Skeletal muscle satellite cell (primary cell): ENCODE data around the gene ACSM4. TPM values are rescaled to one million over a fixed set of nuclear protein-coding genes. Genes with fewer than 3 reads are reported as not detected.
"Not testable (repeated sequence)": the region's sequence is repeated elsewhere in the genome, so short reads cannot be mapped to it uniquely, and the experiment has no call there.

Experiments used
- H3K27me3 ChIP-seq: 2 replicates; pipeline ENCODE4 v1.7.0; 2013; ENCODE audit warnings: low read length; ENCODE audit not compliant: control insufficient read depth, insufficient read depth
- H3K36me3 ChIP-seq: 2 replicates; pipeline ENCODE4 v1.7.0; 2013; ENCODE audit warnings: mild to moderate bottlenecking, control low read depth, low read length; ENCODE audit not compliant: insufficient read depth
- H3K4me1 ChIP-seq: 2 replicates; pipeline ENCODE4 v1.7.0; 2013; ENCODE audit warnings: low read length; ENCODE audit not compliant: control insufficient read depth, insufficient read depth
- H3K4me2 ChIP-seq: 2 replicates; pipeline ENCODE4 v1.7.0; 2013; ENCODE audit warnings: mild to moderate bottlenecking, low read length
- H3K4me3 ChIP-seq: 2 replicates; pipeline ENCODE4 v1.7.0; 2013; ENCODE audit warnings: low read length
- H3K9ac ChIP-seq: 2 replicates; pipeline ENCODE4 v1.7.0; 2013; ENCODE audit warnings: mild to moderate bottlenecking, low read depth, low read length, moderate library complexity
- H3K9me3 ChIP-seq: replicated peaks from 2 replicates; pipeline ENCODE4 v1.7.0; 2013; ENCODE audit warnings: mild to moderate bottlenecking, control low read depth, low read length
- total RNA-seq: library from RNA; depleted of rRNA; stranded (reverse); fragments of >200 nt; gene quantifications from 2 replicates; pipeline ENCODE4 v1.2.3, GENCODE V29; 2012; rRNA removed

Gene ACSM4, protein sequence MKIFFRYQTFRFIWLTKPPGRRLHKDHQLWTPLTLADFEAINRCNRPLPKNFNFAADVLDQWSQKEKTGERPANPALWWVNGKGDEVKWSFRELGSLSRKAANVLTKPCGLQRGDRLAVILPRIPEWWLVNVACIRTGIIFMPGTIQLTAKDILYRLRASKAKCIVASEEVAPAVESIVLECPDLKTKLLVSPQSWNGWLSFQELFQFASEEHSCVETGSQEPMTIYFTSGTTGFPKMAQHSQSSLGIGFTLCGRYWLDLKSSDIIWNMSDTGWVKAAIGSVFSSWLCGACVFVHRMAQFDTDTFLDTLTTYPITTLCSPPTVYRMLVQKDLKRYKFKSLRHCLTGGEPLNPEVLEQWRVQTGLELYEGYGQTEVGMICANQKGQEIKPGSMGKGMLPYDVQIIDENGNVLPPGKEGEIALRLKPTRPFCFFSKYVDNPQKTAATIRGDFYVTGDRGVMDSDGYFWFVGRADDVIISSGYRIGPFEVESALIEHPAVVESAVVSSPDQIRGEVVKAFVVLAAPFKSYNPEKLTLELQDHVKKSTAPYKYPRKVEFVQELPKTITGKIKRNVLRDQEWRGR
- not detected in 2 replicates for total RNA-seq

DNA sequence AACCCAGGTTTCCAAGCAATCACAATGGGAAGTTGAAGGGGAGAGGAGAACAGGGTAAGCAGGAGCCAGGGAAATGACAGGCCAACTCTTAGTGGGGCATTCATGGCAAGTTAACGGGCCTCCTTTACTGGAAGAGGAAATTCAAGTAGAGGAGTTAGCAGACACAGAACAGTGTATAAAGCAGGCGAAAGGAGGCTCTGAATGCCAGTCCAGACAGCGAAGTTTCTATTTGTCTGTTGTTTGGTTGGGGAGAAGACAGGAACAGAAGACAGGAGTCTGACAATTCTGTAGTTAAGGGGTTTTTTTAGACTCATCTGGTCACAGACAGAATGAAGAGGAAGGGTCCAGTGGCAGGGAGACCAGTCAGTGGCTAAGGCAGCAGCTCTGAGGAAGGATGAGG lies at the start of gene ACSM4:
Gene ACSM4, plus strand, starts transcription at position 301 of the 400 bp plus-strand sequence. CDS start 260 bp downstream, outside the sequence.
- Histone ChIP-seq H3K4me3 (no peak within 1 kb of the TSS), H3K4me1 (no peaks in the 10 kb centered on the region), H3K9me3 (no peaks in the 10 kb centered on the region), H3K36me3 (no peaks in the 10 kb centered on the region), H3K9ac (no peak within 1 kb of the TSS), H3K4me2 (no peak within 1 kb of the TSS), H3K27me3 (no peaks in the 10 kb centered on the region)

DNA sequence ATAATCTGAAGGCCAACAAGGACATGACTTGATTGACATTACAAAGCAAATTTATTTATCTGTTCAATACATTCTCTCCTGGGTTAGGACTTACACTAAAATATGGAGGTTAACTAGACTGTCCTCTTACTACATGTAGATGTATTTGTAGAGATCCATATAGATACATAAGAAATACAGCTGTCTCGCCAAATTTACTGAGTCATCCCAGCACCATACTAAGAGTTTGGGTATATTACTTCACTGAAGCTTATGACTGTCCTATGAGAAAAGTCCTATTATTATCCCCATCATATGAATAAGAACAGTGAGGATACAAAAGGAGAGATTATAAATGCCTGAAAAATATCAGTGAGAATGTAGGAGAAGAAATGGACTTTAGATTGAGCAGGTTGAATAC lies 44.8 kb upstream of the ACSM4 start:
- no peaks in the 10 kb centered on the region for H3K9me3 ChIP-seq

DNA sequence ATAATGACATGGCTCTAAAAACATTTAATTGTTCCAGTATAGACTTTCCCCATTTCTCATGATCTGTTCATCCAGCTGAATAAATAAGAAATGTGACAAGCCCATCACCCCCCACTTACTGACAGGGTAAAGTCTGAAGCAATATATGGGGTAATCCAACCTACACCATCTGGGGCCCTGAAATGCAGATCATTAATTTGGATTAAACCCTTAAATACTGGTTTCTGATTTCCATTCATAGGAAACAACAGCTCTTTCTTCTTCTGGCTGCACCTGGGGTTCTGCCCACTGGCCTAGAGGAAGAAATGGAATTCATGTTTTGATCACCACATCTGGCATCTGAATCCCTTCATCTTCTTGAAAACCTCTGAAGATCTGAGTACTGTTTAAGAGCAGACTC lies 39.3 kb upstream of the ACSM4 start:
- Histone ChIP-seq H3K4me3 (no peak overlapping the region), H3K9ac (no peak overlapping the region), H3K36me3 (no peaks in the 10 kb centered on the region), H3K9me3 (no peaks in the 10 kb centered on the region), H3K4me2 (no peak overlapping the region), H3K27me3 (no peaks in the 10 kb centered on the region), H3K4me1 (no peaks in the 10 kb centered on the region)

More for the DNA sequence above, 44.8 kb upstream of the ACSM4 start:
- Histone ChIP-seq H3K4me2 (no peak overlapping the region), H3K4me1 (no peaks in the 10 kb centered on the region), H3K27me3 (no peaks in the 10 kb centered on the region), H3K9ac (no peak overlapping the region), H3K36me3 (no peaks in the 10 kb centered on the region), H3K4me3 (no peak overlapping the region)

DNA sequence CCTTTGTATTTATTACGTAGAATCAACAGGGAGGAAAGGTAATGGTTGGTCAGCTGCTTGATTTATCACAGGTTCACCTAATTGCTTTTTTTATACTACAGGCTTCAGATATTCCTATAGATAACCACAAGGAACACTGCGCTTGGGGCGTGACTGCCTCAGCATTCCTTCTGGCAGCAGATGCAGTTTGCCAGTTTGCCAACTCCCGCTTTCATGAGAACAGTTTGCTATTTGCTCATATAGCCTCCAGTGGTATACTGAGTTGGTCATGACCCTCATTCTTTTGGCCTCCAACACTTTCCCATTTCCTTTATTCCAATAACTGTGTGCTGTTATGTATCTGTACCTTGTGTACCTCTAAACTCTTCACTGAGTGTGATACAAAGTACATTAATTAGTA lies 38.6 kb upstream of the ACSM4 start:
- H3K9me3 ChIP-seq = no peaks in the 10 kb centered on the region
- H3K4me2 ChIP-seq = no peak overlapping the region
- H3K4me1 ChIP-seq = no peaks in the 10 kb centered on the region
- no peak overlapping the region for H3K4me3 ChIP-seq
- H3K36me3 ChIP-seq = no peaks in the 10 kb centered on the region
- no peaks in the 10 kb centered on the region for H3K27me3 ChIP-seq
- no peak overlapping the region for H3K9ac ChIP-seq

DNA sequence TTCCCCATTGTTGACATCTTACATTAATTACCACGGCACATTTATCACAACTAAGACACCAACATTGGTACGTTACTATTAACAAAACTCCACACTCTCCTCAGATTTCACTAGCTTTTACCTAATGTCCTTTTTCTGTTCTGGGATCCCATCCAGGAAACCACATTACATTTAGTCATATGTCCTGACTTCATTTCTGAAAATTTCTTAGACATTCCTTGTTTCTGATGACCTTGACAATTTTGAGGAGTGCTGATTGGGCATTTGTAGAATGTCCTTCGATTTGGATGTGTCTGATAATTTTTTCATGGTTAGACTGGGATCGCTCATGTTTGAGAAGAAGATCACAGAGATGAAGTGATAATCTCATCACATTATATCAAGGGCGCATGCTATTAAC lies 34.6 kb upstream of the ACSM4 start:
- Histone ChIP-seq H3K36me3 (no peaks in the 10 kb centered on the region), H3K4me2 (no peak overlapping the region), H3K4me3 (no peak overlapping the region), H3K9me3 (no peaks in the 10 kb centered on the region), H3K4me1 (no peaks in the 10 kb centered on the region), H3K27me3 (no peaks in the 10 kb centered on the region), H3K9ac (no peak overlapping the region)

DNA sequence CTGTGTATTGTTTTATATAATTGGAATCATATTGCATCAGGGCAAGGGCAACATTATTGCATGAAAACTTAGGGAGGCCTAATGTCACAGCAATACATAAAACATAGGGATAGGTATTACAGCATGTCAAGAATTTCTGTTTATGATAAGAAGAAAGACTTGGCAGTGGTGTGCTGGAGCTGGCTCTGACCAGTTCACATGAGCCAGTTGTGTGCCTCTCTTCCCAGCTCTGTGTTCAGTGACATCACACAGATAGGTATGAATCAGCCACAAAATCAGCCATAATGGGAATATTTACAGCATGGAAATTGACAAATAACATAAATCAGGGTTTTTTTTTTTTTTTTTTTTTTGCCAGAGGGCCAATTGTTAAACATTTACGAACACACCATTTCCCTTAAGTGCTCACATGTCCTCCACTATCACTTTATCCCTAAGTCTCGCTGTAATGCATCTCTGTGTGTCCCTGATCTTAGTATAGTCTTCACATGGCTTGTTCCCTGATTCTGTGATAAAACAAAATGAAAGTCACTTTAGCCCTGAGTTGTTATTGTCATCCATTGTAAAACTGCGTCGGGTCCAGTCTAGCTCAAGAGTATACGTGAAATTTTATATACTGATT lies 31.9 kb upstream of the ACSM4 start:
- Histone ChIP-seq H3K4me1 (no peaks in the 10 kb centered on the region), H3K9ac (no peak overlapping the region), H3K9me3 (no peaks in the 10 kb centered on the region), H3K36me3 (no peaks in the 10 kb centered on the region), H3K27me3 (no peaks in the 10 kb centered on the region), H3K4me2 (no peak overlapping the region), H3K4me3 (no peak overlapping the region)

DNA sequence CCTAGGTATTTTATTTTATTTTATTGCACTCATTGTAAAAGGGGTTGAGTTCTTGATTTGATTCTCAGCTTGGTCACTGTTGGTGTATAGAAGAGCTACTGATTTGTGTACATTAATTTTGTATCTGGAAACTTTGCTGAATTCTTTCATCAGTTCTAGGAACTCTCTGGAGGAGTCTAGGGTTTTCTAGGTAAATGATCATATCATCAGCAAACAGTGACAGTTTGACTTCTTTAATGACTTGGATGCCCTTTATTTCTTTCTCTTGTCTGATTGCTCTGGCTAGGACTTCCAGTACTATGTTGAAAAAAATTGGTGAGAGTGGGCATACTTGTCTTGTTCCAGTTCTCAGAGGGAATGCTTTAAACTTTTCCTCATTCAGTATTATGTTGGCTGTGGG lies 28.4 kb upstream of the ACSM4 start:
- not testable (repeated sequence) for H3K9ac ChIP-seq, H3K36me3 ChIP-seq, H3K4me3 ChIP-seq, H3K4me2 ChIP-seq, H3K4me1 ChIP-seq, H3K27me3 ChIP-seq, H3K9me3 ChIP-seq

DNA sequence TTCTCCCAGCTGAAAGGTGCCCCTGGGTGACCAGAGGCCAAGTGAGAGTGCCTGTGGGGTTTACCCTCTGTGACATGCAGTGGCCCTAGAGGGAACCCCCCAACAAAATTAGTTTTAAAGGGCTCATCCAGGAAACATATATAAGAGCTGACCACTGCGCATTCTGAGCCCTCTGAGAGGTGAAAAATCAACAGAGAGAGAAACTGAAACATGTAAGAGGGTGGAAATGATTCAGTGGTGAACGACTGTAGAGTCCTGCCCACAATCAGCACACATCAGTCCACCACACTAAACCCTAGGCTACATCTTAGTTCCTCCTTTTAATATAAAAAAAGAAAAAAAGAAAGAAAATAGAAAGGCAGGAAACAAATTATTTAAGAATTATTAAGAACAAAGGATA lies 21.0 kb upstream of the ACSM4 start:
- Histone ChIP-seq H3K4me2 (no peak overlapping the region), H3K4me1 (no peaks in the 10 kb centered on the region), H3K9me3 (no peaks in the 10 kb centered on the region), H3K9ac (no peak overlapping the region), H3K4me3 (no peak overlapping the region), H3K27me3 (no peaks in the 10 kb centered on the region), H3K36me3 (no peaks in the 10 kb centered on the region)

DNA sequence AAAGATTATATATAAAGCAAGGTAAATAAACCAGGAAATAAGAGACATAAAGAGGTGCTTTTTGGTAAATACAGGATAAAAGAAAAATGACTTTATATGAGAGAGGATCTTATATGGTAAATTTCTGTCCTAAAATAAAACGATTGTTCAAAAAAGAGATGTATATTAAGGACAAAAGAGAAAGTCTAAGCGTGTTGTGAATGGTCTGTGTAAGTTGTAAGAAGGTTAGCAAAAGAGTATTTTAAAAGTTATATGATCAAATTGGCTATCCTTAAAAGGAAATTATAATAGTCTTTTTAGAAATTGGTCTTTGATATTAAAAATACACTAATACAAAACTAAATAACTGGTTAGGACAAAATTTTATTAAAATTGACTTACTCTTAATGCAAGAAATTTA lies 14.1 kb upstream of the ACSM4 start:
- Histone ChIP-seq H3K4me3 (no peak overlapping the region), H3K36me3 (no peaks in the 10 kb centered on the region), H3K4me1 (no peaks in the 10 kb centered on the region), H3K4me2 (no peak overlapping the region), H3K9me3 (no peaks in the 10 kb centered on the region), H3K9ac (no peak overlapping the region), H3K27me3 (no peaks in the 10 kb centered on the region)

DNA sequence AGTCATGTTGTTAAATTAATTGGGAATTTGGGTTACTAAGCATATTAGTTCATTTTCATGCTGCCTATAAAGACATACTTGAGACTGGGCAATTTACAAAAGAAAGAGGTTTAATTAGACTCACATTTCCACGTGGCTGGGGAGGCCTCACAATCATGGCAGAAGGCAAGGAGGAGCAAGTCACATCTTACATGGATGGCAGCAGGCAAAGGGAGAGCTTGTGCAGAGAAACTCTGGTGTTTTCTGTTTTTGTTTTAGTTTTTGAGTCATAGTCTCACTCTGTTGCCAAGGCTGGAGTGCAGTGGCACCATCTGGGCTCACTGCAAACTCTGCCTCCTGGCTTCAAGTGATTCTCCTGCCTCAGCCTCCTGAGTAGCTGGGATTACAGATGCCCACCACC lies 13.3 kb upstream of the ACSM4 start:
- H3K9ac ChIP-seq, H3K36me3 ChIP-seq, H3K9me3 ChIP-seq, H3K4me3 ChIP-seq, H3K4me1 ChIP-seq, H3K27me3 ChIP-seq, H3K4me2 ChIP-seq: not testable (repeated sequence)

DNA sequence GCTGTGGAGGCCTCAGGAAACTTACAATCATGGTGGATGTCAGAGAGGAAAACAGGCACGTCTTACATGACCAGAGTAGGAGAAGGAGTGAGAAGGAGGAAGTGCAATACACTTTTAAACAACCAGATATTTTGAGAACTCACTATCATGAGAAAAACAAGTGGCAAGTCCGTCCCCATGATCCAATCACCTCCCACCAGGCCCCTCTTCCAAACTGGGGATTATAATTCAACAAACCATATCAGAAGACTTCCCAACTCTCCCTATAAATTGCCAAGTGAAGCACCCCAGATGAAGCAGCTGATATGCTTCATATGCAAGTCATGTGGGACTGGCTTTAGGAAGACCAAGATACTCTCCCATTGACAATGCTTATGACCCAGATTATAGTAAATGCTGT lies 11.6 kb upstream of the ACSM4 start:
- H3K27me3 ChIP-seq = no peaks in the 10 kb centered on the region
- H3K9ac ChIP-seq = no peak overlapping the region
- H3K36me3 ChIP-seq = no peaks in the 10 kb centered on the region
- no peaks in the 10 kb centered on the region for H3K4me1 ChIP-seq
- H3K9me3 ChIP-seq = no peaks in the 10 kb centered on the region
- no peak overlapping the region for H3K4me3 ChIP-seq
- no peak overlapping the region for H3K4me2 ChIP-seq

DNA sequence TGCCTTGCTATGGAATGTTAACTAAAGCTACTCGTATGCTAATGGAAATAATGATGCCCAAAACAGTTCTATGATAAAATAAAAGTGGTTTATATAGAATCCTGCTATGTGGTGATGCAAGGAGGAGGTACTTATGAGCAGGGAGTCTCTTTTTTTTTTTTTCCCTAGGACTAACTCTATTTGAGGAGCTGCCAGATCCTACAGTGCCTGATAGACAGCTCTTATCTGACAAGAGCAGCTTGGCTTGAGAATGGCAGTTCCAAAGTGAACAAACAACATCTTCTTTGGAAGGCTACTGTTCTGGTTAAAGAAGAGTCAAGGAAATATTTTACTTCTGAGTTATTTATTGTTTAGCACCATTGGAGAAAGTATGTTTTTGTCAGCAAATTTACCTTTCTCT lies 10.2 kb upstream of the ACSM4 start:
- no peak overlapping the region for H3K9ac ChIP-seq
- H3K9me3 ChIP-seq = no peaks in the 10 kb centered on the region

More for the DNA sequence above, 10.2 kb upstream of the ACSM4 start:
- no peaks in the 10 kb centered on the region for H3K4me1 ChIP-seq
- H3K4me2 ChIP-seq = no peak overlapping the region
- H3K4me3 ChIP-seq = no peak overlapping the region
- H3K27me3 ChIP-seq = no peaks in the 10 kb centered on the region
- H3K36me3 ChIP-seq = no peaks in the 10 kb centered on the region
